HG02970 (cell line): Measurements from ENCODE around the gene CSF2RB.

Experiments used
- ATAC-seq: cut with Tn5 transposase; IDR thresholded peaks from one replicate; pipeline ENCODE4 v1.9.1; 2021; ENCODE audit warnings: mild to moderate bottlenecking, moderate library complexity, moderate number of reproducible peaks; ENCODE audit not compliant: unreplicated experiment, low FRiP score

Gene CSF2RB

DNA sequence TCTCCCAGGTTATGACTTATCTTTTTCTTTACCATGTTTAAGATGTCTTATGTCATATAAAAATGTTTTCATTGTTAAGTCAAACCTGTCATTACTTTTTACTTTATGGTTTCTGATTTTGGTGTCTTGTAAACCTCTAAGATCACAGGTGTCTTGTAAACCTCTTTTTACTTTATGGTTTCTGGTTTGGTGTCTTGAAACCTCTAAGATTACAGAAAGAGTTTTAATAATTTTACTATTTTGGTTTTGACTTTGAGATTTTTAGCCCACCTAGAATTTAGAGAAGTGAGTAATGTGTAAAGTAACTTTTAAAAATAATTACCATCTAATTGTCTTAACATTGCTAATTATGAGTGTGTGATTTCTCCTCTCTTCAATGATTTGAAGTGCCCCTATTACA is 2.6 kb downstream of the CSF2RB start:
- ATAC-seq: no peak

DNA sequence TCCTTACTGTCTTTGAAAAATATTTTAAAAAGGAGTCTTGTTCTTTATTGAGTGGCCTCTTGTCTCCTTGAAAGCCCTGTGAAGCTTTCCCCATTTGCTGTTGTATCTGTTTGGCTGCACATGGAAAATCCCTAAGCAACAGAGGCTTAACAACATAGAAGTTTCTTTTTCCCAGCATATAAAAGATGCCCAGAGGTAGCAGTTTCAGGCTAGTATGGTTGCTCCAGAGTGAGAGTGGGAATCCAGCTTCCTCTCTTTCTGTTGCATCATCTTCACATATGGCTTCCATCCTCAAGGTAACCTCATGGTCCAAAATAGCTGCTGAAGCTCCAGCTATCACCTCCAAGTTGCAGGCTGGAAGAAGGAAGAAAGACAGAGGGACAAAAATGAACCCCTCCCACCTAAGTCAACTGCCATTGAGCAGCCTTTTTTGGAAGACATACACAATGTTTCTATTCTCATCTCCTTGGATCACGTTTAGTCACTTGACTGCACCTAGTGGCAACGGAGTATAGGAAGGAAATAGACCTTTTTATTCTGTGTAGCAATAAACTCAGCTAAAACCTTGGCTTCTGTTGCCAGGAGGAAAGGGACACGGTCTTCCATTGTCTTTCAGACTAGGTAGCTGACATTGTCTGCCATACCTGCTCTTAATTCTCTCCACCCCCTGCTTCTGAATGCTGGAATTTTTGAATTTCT is 5.3 kb downstream of the CSF2RB start:
- no peak for ATAC-seq

DNA sequence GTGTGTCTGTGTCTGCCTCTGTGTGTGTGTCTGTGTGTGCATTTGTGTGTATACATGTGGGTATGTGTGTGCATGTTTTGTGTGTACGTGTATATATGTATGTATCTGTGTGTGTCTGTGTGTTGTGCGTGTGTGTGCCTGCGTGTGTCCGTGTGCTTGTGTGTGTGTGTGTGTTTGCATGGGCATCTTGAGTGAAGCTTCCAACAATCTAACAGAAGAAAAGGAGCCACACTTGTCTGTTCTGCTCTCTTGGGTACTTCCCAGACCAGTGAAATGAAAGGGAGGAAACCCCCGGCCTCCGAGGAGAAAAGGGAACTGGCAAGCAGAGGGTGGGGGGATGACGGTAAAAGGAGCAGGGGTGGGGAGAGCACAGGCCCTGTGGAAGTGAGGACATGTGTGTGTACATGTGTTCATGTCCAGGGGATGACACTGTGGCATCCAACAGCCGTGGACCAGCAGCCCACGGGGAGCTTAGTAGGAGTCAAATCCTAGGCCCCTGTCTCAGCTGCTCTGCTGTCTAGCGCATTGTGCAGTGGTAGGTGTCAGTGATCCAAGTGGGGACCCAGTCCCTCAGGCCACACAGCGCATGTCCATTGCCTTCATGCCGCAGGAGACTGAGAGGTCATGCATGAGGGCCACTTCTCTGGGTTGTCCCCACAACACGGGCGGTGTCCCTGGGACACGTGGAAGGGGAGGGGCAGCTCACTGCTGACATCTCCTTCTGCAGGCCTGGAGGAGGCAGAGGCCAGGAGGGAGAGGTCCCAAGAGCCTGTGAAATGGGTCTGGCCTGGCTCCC is 8.1 kb downstream of the CSF2RB start:
- ATAC-seq: no peak

DNA sequence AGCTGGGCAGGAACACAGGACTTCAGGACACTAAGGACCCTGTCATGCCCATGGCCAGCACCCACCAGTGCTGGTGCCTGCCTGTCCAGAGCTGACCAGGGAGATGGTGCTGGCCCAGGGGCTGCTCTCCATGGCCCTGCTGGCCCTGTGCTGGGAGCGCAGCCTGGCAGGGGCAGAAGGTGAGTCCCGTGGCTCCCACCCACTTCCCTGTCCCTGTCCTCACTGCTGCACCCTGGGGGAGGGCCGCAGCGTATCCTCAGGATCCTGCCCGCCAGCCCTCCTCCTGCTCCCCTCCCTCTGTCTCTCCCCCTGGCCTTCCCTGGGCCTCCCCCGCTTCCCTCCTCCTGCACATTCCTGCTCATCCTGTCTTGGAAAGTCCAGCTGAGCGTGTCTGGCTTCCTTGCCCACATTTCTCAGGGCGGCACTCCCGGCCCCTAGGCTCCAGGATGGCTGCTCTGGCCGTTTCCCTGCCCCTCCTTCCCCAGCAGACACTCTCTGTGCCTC is 8.7 kb downstream of the CSF2RB start:
- no peak for ATAC-seq

DNA sequence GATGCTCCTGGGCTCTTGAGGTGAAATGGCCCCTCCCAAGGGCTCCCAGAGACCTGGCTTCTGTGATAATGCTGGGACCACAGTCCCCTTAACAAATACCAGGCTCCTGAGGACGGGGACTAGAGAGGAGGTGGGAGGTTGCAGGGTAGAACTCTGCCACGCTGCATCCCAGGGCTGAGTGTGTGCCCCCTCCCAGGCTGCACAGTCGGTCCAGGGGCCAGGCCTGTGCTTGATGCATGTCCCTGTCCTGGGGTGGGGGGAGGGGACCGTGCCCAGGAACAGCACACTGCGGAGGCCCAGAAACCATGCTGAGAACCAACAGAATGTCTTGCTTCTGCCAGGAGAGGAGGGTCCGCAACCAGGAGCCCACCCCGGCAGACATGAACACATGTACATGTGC is 9.3 kb downstream of the CSF2RB start:
- ATAC-seq: no peak

DNA sequence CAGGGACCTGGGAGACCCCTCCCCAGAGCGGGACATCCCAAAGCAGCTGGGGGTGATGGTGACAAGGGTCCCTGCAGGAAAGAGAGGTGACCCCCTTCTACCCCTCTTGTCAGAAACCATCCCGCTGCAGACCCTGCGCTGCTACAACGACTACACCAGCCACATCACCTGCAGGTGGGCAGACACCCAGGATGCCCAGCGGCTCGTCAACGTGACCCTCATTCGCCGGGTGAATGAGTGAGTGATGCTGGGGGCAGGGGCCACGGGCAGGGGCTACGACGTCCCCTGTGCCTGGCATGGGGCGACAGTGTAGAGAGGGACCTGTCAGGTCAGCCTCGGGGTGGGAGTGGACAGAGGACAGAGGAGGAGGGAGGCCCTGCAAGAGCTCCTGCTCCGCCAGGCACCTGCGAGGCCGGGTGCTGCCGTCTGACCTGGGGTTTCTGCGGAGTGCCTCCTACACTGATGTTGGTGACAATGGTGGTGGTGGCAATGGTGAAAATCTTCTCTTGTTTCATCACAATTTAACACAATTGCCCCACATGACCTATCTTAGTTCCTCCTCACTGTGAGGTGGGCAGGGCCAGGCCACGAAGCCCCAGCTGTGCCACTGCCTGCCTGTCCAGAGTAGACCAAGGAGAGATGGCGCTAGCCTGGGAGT is 9.8 kb downstream of the CSF2RB start:
- no peak for ATAC-seq

DNA sequence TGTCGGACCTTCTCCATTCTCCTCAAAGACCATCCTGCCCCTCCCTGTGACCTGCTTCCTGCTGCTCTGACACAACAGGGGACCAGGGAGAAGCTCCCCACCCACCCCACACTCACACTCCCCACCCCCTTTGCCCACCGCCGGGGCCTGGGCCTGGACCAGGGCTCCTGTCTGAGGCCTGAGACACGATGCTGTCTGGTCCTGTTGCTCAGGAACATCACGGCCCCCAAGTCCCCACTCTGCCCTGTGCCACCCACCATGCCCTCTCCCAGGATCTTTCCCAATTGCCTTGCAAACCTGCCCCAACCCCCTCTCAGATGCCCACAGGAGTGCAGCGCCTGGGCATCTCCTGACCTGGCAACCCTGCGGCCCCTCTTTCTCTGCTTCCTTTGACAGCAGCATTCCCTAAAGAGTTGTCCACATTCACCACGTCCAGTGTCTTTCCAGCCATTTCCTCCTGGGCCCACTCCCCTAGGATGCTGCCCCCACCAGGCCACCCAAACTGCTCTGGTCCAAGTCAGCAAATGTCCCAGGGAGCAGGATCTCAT is 10.8 kb downstream of the CSF2RB start:
- no peak for ATAC-seq

DNA sequence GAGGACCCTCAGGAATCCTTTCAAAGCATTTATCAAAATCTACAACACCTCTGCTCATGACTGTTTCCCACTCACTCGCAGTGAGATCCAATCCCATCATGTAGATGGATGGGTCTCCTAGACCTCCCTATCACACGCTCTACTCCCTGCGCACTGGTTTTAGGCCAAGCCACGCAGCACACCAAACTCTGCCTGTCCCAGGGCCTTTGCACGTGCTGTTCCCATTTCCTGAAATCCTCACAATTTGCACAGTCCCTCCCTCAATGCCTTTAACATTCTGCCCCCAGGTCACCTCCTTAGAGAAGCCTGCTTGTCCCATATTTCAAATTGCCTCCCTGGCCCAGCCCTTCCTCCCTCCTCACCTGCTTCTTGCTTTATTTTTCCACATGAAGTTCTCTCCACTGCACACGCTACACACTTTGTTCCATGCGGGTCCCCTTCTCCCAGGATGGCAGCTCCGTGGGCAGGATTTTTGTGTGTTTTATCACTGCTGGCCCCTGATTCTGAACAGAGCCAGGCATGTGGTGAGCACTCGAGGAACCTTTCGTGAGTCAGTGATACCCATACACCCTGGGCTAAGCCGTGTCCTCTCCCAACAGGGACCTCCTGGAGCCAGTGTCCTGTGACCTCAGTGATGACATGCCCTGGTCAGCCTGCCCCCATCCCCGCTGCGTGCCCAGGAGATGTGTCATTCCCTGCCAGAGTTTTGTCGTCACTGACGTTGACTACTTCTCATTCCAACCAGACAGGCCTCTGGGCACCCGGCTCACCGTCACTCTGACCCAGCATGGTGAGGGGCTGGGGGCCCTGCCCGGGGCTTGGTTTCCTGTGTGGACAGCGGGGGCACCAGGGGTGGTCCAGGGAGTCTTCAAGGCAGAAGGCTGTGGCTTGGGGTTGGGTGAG is 12.2 kb downstream of the CSF2RB start:
- no peak for ATAC-seq

DNA sequence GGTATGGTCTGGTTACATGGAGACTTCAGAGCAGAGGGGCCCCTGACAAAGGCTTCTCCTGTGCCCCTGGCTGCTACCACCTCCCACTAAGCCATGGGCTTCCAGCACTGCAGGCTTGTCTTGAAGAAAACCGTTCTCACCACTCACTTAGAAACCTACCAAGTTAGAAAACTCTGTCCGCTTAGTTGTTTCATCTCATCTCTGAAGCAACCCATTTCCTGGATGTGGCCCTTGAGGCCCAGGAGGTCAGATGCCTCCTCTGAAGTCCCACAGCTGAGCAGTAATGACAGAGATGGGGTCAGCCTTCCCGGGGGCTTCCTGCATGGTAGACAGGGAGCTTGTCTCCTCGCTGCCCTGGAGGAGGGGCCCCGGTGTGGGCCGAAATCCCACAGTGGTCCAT is 12.9 kb downstream of the CSF2RB start:
- no peak for ATAC-seq

- no peak for ATAC-seq
These were observed 13.4 kb downstream of the CSF2RB start for GRCh38 chr22:36926721-36927435.

GRCh38 chr22:36927671-36928070 is 14.2 kb downstream of the CSF2RB start:
- ATAC-seq: no peak

GRCh38 chr22:36928196-36928595 is 14.8 kb downstream of the CSF2RB start:
- no peak for ATAC-seq

- ATAC-seq: no peak
These were observed 15.5 kb downstream of the CSF2RB start for GRCh38 chr22:36928786-36929535.

DNA sequence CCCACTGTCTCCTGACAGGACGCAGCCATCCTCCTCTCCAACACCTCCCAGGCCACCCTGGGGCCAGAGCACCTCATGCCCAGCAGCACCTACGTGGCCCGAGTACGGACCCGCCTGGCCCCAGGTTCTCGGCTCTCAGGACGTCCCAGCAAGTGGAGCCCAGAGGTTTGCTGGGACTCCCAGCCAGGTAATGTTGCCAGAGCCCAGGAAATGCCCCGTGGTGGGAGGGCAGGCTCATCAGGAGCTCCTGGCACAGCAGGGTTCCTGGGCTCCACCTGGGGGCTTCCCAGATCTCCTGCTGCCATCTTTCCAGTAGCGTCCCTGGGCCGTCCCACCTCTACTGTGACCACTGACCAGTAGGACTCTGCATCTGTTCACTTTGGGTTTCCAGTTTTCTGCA is 16.2 kb downstream of the CSF2RB start:
- no peak for ATAC-seq

DNA sequence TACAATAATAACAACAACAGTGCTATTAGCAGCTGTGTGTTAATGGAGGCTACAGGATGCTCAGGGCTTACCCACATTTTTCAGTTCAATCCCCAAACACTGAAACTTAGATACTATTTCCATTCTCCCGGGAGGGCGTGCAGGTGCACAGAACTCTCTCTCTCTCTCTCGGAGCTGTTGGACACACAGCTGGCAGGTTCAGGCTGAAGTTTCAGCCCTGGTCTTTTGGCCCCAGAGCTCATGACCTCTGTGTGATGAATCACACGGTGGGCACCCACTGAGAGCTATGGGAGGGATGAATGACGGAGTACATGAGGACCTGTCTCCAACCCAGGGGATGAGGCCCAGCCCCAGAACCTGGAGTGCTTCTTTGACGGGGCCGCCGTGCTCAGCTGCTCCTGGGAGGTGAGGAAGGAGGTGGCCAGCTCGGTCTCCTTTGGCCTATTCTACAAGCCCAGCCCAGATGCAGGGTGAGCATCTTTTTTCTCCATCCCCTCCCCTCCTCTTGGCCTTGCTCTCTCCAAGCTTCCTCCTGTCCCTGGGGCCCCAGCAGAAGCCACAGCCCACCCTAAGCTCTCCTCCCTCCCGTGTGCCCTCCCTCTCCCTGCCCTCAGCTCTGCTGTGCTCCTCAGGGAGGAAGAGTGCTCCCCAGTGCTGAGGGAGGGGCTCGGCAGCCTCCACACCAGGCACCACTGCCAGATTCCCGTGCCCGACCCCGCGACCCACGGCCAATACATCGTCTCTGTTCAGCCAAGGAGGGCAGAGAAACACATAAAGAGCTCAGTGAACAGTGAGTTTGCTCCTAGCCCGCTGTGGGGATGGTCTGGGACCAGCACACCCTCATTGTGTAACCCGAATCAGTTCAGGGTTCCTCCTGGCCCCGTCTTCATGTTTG is 16.9 kb downstream of the CSF2RB start:
- ATAC-seq: no peak

DNA sequence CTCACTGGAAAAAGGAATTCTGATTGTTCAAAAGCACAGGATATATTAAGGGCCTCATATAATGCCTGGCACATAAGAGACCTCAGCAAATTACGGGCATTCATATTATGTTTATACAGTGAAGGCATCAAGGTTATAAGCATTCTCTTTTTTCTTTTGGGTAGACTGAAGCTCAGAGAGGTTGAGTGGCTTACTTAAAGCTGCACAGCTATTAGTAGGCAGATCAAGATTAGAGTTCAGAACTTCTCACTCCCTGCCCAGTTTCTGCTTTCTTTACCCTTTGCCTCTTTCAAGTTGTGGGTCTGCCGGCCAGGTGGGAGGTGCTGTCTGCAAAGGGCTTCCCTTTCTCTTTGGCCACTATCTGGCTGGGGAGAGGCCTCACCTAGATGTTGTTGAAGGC is 18.0 kb downstream of the CSF2RB start:
- no peak for ATAC-seq

GRCh38 chr22:36933629-36934417 is 20.4 kb downstream of the CSF2RB start:
- ATAC-seq: no peak
